HepG2 (cell line): ENCODE data around the gene CCDC3. TPM values are rescaled to one million over a fixed set of nuclear protein-coding genes. Genes with fewer than 3 reads are reported as not detected.

Experiments used
- ATAC-seq: fragments of 200-7000 bp; cut with Tn5 transposase; 3 replicates; pipeline ENCODE4 v1.9.1; 2020; ENCODE audit warnings: mild to moderate bottlenecking, moderate library complexity
- BruUV-seq: library from RNA; stranded (reverse); fragments of 400-500 nt; replicated peaks from 2 replicates; lab custom pipeline; 2021; lab: Mats Ljungman, UMichigan
- CTCF ChIA-PET: fragments of 300-600 bp; formaldehyde crosslinking; extraction: SDS; loops from one replicate; lab custom pipeline; 2021; ENCODE audit warnings: low total read pairs, inconsistent platforms, low intra/inter-chr PET ratio; lab: Yijun Ruan, JAX
- POLR2A ChIA-PET: fragments of 350-600 bp; sonication (Branson Sonifier 250); formaldehyde crosslinking; loops from one replicate; lab custom pipeline; 2020; ENCODE audit warnings: antibody characterized with exemption, inconsistent platforms; lab: Yijun Ruan, JAX
- DNase-seq: peaks from one replicate; pipeline ENCODE4 v3.0.0-alpha.2; 2015; ENCODE audit warnings: low spot score
- FAIRE-seq: peaks from 3 replicates; lab custom pipeline; 2011; peaks lifted over from hg19 to GRCh38; lab: Jason Lieb, UNC
- H2AFZ ChIP-seq: one replicate; pipeline ENCODE4 v1.6.1; 2011; ENCODE audit warnings: low read length, inconsistent platforms
- H3K27ac ChIP-seq: fragments of 300-600 bp; 3 replicates; pipeline ENCODE4 v1.8.0; 2011; ENCODE audit warnings: mixed run types, mild to moderate bottlenecking, mixed read lengths, low read length, inconsistent platforms; ENCODE audit not compliant: insufficient read depth; ENCODE audit errors: extremely low read length
- H3K27me3 ChIP-seq, 2 experiments: fragments of 200-600 bp in 1 of 2; 2 replicates in 1 of 2; 3 replicates in 1 of 2; pipeline versions ENCODE4 v1.6.0 to v1.8.0; 2011; ENCODE audit warnings: low read length in 2 of 2, mild to moderate bottlenecking in 2 of 2, moderate library complexity in 2 of 2, inconsistent platforms in 1 of 2; ENCODE audit not compliant: insufficient read depth in 2 of 2, control insufficient read depth in 1 of 2
- H3K36me3 ChIP-seq, 2 experiments: fragments of 200-600 bp in 1 of 2; replicated peaks in 1 of 2; 2 replicates in 1 of 2; 3 replicates in 1 of 2; pipeline versions ENCODE4 v1.5.1 to v1.8.0; 2011; ENCODE audit warnings: low read length in 2 of 2, inconsistent platforms in 1 of 2; ENCODE audit not compliant: insufficient read depth in 2 of 2, control insufficient read depth in 1 of 2
- H3K4me1 ChIP-seq: 2 replicates; pipeline ENCODE4 v1.5.1; 2012; ENCODE audit warnings: low read length, inconsistent platforms; ENCODE audit not compliant: insufficient read depth
- H3K4me2 ChIP-seq: 2 replicates; pipeline ENCODE4 v1.6.0; 2011; ENCODE audit warnings: low read depth, low read length, inconsistent platforms
- H3K4me3 ChIP-seq, 3 experiments: fragments of 200-600 bp in 1 of 3; sonication (generic), shearing (Covaris generic) in 1 of 3; replicated peaks in 1 of 3; 2 replicates each; pipeline ENCODE4 v1.5.1; 2011 to 2016; ENCODE audit warnings: low read length in 3 of 3, inconsistent platforms in 2 of 3, low read depth in 2 of 3, mild to moderate bottlenecking in 2 of 3, control low read depth in 1 of 3, mixed read lengths in 1 of 3; ENCODE audit not compliant: insufficient read depth in 1 of 3
- H3K79me2 ChIP-seq: one replicate; pipeline ENCODE4 v1.6.1; 2011; ENCODE audit warnings: low read length, inconsistent platforms; ENCODE audit not compliant: insufficient read depth
- H3K9ac ChIP-seq: 2 replicates; pipeline ENCODE4 v1.6.0; 2011; ENCODE audit warnings: mild to moderate bottlenecking, low read depth, low read length, inconsistent platforms; ENCODE audit not compliant: insufficient read depth
- H3K9me3 ChIP-seq: 2 replicates; pipeline ENCODE4 v1.5.1; 2012; ENCODE audit warnings: mild to moderate bottlenecking, low read length
- H4K20me1 ChIP-seq: 2 replicates; pipeline ENCODE4 v1.6.0; 2011; ENCODE audit warnings: inconsistent platforms, mild to moderate bottlenecking, low read length, moderate library complexity; ENCODE audit not compliant: insufficient read depth
- ATM ChIP-seq: fragments of 450-650 bp; IDR thresholded peaks from 2 replicates; pipeline ENCODE4 v1.7.1; 2017; ENCODE audit warnings: mild to moderate bottlenecking, borderline replicate concordance
- GLMP ChIP-seq: sonication (generic); formaldehyde crosslinking; IDR thresholded peaks from 2 replicates; pipeline ENCODE4 v1.9.0; 2021; ENCODE audit warnings: missing genetic modification reagents, mild to moderate bottlenecking, borderline replicate concordance
- PCBP2 ChIP-seq: fragments of 200-400 bp; formaldehyde crosslinking; optimal IDR thresholded peaks from 2 replicates; pipeline ENCODE3; 2018; ENCODE audit warnings: low read length, low read depth; ENCODE audit not compliant: poor library complexity, severe bottlenecking
- POLR2AphosphoS5 ChIP-seq: IDR thresholded peaks from 2 replicates; pipeline ENCODE4 v1.6.1; 2012; ENCODE audit warnings: low read depth, low read length
- PREB ChIP-seq: sonication (generic); formaldehyde crosslinking; IDR thresholded peaks from 2 replicates; pipeline ENCODE4 v1.4.0; 2020; ENCODE audit warnings: missing genetic modification reagents
- TAF1 ChIP-seq: sonication (generic); formaldehyde crosslinking; IDR thresholded peaks from 2 replicates; pipeline ENCODE4 v1.4.0; 2020; ENCODE audit warnings: missing genetic modification reagents
- ZBTB8A ChIP-seq: sonication (generic); formaldehyde crosslinking; IDR thresholded peaks from 2 replicates; pipeline ENCODE4 v1.4.0; 2020; ENCODE audit warnings: mild to moderate bottlenecking, low read depth, missing genetic modification reagents, borderline replicate concordance
- ZNF282 ChIP-seq: fragments of 450-650 bp; IDR thresholded peaks from 2 replicates; pipeline ENCODE4 v1.6.1; 2018; ENCODE audit not compliant: partially characterized antibody
- ZNF33A ChIP-seq: sonication (generic); formaldehyde crosslinking; IDR thresholded peaks from 2 replicates; pipeline ENCODE4 v1.5.1; 2020; ENCODE audit warnings: missing genetic modification reagents, mild to moderate bottlenecking, moderate library complexity, borderline replicate concordance
- ZNF552 ChIP-seq: sonication (generic); formaldehyde crosslinking; IDR thresholded peaks from 2 replicates; pipeline ENCODE4 v1.9.0; 2022; ENCODE audit warnings: missing genetic modification reagents, mild to moderate bottlenecking, borderline replicate concordance
- ZNF562 ChIP-seq: sonication (generic); formaldehyde crosslinking; IDR thresholded peaks from 2 replicates; pipeline ENCODE4 v1.8.0; 2022; ENCODE audit warnings: missing genetic modification reagents, borderline replicate concordance
- ZNF589 ChIP-seq: sonication (generic); formaldehyde crosslinking; conservative IDR thresholded peaks from 2 replicates; pipeline ENCODE4 v1.8.0; 2022; ENCODE audit warnings: mild to moderate bottlenecking, moderate library complexity, missing genetic modification reagents
- WGBS: methylation state at CpG from one replicate; pipeline ENCODE4 v1.1.6; 2017; ENCODE audit warnings: low lambda C conversion rate; 5-methylcytosine and 5-hydroxymethylcytosine counted together
- in situ Hi-C: cut with HindIII; loops from 2 replicates; pipeline ENCODE4 v1.10.0; 2017; ENCODE audit warnings: low pct_unique_long_range_greater_than_20kb; ENCODE audit not compliant: extremely low pct_ligation_motif_present
- intact Hi-C: fragments of 100-400 bp; cut with micrococcal nuclease; formaldehyde crosslinking; loops from one replicate; pipeline ENCODE4 v1.10.0; 2022; ENCODE audit not compliant: unreplicated experiment
- polyA plus RNA-seq, 8 experiments: library from polyadenylated mRNA; depleted of rRNA in 3 of 8; stranded (reverse) in 7 of 8; unstranded in 1 of 8; fragments of >200 nt; fragmentation: Illumina TruSeq in 4 of 8; extraction: Trizol in 4 of 8; gene quantifications; 2 replicates each; pipeline versions ENCODE4 v1.2.1 to v1.2.3, GENCODE V29; 2011 to 2016; ENCODE audit warnings: low read depth in 4 of 8, missing spikeins in 1 of 8, mixed read lengths in 1 of 8; ENCODE audit not compliant: insufficient read depth in 1 of 8
- total RNA-seq, 5 experiments: library from RNA; depleted of rRNA; stranded (reverse); fragments of >200 nt; fragmentation: Illumina TruSeq; extraction: Trizol; gene quantifications; 2 replicates each; pipeline ENCODE4 v1.2.3, GENCODE V29; 2016; ENCODE audit warnings: low read depth in 1 of 5

CCDC3 gene
- total and polyA plus RNA-seq, 2 of the 13 experiments (the other 11 are each of a cell fraction or from before 2014, with no cell fraction given), result not detected

GRCh38 chr10:12969951-12970350 lies 31.6 kb downstream of the CCDC3 start (continued):
- no peak for TF ChIP-seq ZBTB8A

GRCh38 chr10:12966067-12966466 lies 35.4 kb downstream of the CCDC3 start:
- 23% methylated on average over 5 of the region's 5 CpGs for WGBS
- Histone ChIP-seq H3K9ac (no peak overlapping the region), H2AFZ (no peak overlapping the region), H3K27ac (no peak overlapping the region)
- POLR2A ChIA-PET, result no interaction called here
- DNase-seq (no peak), FAIRE-seq (no peak)
- intact Hi-C loops (no loop called here), in situ Hi-C loops (no loop called here)
- TF ChIP-seq POLR2AphosphoS5, result no peak
- no peak for TF ChIP-seq ZNF552 (CRISPR knock-in tag)
- TF ChIP-seq GLMP (CRISPR knock-in tag), result no peak
- no peak for TF ChIP-seq ZNF589 (CRISPR knock-in tag)
- no peak for TF ChIP-seq ZNF562 (CRISPR knock-in tag)
- TF ChIP-seq ZNF282, result no peak
- TF ChIP-seq PCBP2, result no peak
- no peak for TF ChIP-seq ATM
- TF ChIP-seq PREB (CRISPR knock-in tag), result no peak
- TF ChIP-seq ZNF33A (CRISPR knock-in tag), result no peak
- TF ChIP-seq TAF1 (CRISPR knock-in tag), result no peak
- TF ChIP-seq, all 625 proteins: peak for 0
- Histone ChIP-seq H4K20me1 (no peaks in the 10 kb centered on the region), H3K4me3 (no peak overlapping the region), H3K27me3 (peaks cover 0 to 4% of the 10 kb centered on the region in 2 experiments; a peak in 1 of 5 replicates), H3K4me2 (no peak overlapping the region), H3K79me2 (no peaks in the 10 kb centered on the region), H3K9me3 (no peaks in the 10 kb centered on the region), H3K36me3 (no peaks in the 10 kb centered on the region), H3K4me1 (no peaks in the 10 kb centered on the region)
- no peak for ATAC-seq
- CTCF ChIA-PET, result no interaction called here
- no TSS peak for BruUV-seq
